Right lobe of liver (tissue), 6 donors: ENCODE results near the gene RAB40A. TPM values are rescaled to one million over a fixed set of nuclear protein-coding genes. Genes with fewer than 3 reads are reported as not detected.
A peak's percentile ranks its signal among the peaks of the same experiment; 100 is the strongest.

Experiments
- ATAC-seq, 4 donors: fragments of 200-7000 bp; cut with Tn5 transposase; one replicate each; pipeline ENCODE4 v1.9.1; 2020; ENCODE audit warnings: mild to moderate bottlenecking in 4 of 4, moderate library complexity in 4 of 4
- DNase-seq, 3 donors: peaks; one replicate each; pipeline ENCODE4 v3.0.0-alpha.2; 2020
- H3K27ac ChIP-seq, 3 donors: fragments of 200-600 bp; one replicate each; pipeline ENCODE4 v1.8.0; 2022
- H3K27me3 ChIP-seq, 2 donors: fragments of 200-600 bp; one replicate each; pipeline ENCODE4 v1.8.0; 2022
- H3K36me3 ChIP-seq, 4 donors: fragments of 200-600 bp; sonication (generic) in 1 of 4; one replicate each; pipeline versions ENCODE4 v1.5.1 to v1.8.0; 2017 to 2022; ENCODE audit warnings: control low read depth in 1 of 4
- H3K4me1 ChIP-seq, 4 donors: fragments of 200-600 bp; sonication (generic) in 1 of 4; one replicate each; pipeline versions ENCODE4 v1.5.1 to v1.8.0; 2017 to 2022; ENCODE audit warnings: control low read depth in 1 of 4
- H3K4me3 ChIP-seq, 3 donors: fragments of 200-600 bp; one replicate each; pipeline ENCODE4 v1.8.0; 2022
- H3K9me3 ChIP-seq, 4 donors: fragments of 200-600 bp; sonication (generic) in 1 of 4; one replicate each; pipeline versions ENCODE4 v1.5.1 to v1.8.0; 2017 to 2022; ENCODE audit warnings: control low read depth in 1 of 4
- POLR2A ChIP-seq: fragments of 450-650 bp; IDR thresholded peaks from one replicate; pipeline ENCODE4 v1.6.1; 2017; ENCODE audit warnings: antibody characterized with exemption, mild to moderate bottlenecking
- WGBS: methylation state at CpG from one replicate; pipeline ENCODE4 v1.1.6; 2018; ENCODE audit warnings: low coverage, low lambda C conversion rate; ENCODE audit not compliant: insufficient coverage; ENCODE audit errors: missing lambda C conversion rate; 5-methylcytosine and 5-hydroxymethylcytosine counted together
- intact Hi-C, 2 donors: fragments of 100-400 bp; cut with DNase I; formaldehyde crosslinking; loops; one replicate each; pipeline versions ENCODE4 v1.11.2 to v1.14.1; 2022
- total RNA-seq, 6 experiments: library from RNA; depleted of rRNA in 2 of 6; stranded (reverse); fragments of >200 nt in 2 of 6; fragmentation: NEBNext Ultra II Directional in 3 of 6; extraction: Animal tissue kit (Norgen Biotek cat#: 25700) in 3 of 6; gene quantifications; one replicate each; pipeline versions ENCODE4 v1.1.0 to v1.2.4, GENCODE V29; 2016 to 2023
- TF ChIP-seq, protein P1 (sequence below), 4 donors: fragments of 200-600 bp in 3 of 4; fragments of 450-650 bp in 1 of 4; IDR thresholded peaks; one replicate each; pipeline versions ENCODE4 v1.5.1 to v1.8.0; 2016 to 2022; ENCODE audit warnings: antibody characterized with exemption in 4 of 4, mild to moderate bottlenecking in 2 of 4
- donor health status: DM: no; HTN: yes; CAD: no.
- donor health status: DM: no; HTN: no; CAD: no.
- donor health status: DM: no; HTN: no; CAD: no.
- donor health status: DM: no; HTN: yes; CAD: no.
- donor health status: DM: no; HTN: yes; CAD: no.

Gene RAB40A
- total RNA-seq, 6 experiments from 2014 or later, result 0.12 to 0.49 (median 0.24) TPM; not detected in 2

DNA sequence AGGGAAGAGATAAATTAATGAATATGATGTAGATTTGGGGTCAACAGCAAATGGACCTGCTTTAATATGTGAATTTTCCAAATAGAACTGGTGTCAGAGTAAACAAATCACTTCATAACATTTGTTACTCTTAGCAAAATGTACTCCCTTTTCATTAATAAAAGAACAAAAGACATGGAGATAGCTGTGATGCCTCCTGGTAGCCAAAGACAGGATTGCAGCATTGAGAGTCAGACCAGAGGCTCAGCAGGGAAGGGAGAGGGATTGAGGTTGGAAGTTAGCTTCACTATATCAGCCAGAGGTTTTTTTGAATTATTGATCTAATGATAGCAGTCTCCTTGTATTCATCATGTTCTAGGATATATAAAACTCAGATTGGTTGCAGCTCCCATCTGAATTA is 17.4 kb upstream of the RAB40A start:
- ATAC-seq (no peak), DNase-seq (no peak)
- intact Hi-C loops, result loop anchor here in 1 of 2 donors (10.0 kb wide), 1 partner anchor 278 kb away; no protein-coding TSS in a partner anchor
- H3K9me3 ChIP-seq, result no peaks in the 10 kb centered on the region
- no peaks in the 10 kb centered on the region for H3K27me3 ChIP-seq
- H3K27ac ChIP-seq, result no peak overlapping the region
- TF ChIP-seq, protein P1, sequence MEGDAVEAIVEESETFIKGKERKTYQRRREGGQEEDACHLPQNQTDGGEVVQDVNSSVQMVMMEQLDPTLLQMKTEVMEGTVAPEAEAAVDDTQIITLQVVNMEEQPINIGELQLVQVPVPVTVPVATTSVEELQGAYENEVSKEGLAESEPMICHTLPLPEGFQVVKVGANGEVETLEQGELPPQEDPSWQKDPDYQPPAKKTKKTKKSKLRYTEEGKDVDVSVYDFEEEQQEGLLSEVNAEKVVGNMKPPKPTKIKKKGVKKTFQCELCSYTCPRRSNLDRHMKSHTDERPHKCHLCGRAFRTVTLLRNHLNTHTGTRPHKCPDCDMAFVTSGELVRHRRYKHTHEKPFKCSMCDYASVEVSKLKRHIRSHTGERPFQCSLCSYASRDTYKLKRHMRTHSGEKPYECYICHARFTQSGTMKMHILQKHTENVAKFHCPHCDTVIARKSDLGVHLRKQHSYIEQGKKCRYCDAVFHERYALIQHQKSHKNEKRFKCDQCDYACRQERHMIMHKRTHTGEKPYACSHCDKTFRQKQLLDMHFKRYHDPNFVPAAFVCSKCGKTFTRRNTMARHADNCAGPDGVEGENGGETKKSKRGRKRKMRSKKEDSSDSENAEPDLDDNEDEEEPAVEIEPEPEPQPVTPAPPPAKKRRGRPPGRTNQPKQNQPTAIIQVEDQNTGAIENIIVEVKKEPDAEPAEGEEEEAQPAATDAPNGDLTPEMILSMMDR (IDR thresholded peaks at IDR 0.05), result no peak
- TF ChIP-seq POLR2A, result no peak
- H3K4me1 ChIP-seq, result no peaks in the 10 kb centered on the region
- H3K36me3 ChIP-seq, result no peaks in the 10 kb centered on the region
- no peak overlapping the region for H3K4me3 ChIP-seq

DNA sequence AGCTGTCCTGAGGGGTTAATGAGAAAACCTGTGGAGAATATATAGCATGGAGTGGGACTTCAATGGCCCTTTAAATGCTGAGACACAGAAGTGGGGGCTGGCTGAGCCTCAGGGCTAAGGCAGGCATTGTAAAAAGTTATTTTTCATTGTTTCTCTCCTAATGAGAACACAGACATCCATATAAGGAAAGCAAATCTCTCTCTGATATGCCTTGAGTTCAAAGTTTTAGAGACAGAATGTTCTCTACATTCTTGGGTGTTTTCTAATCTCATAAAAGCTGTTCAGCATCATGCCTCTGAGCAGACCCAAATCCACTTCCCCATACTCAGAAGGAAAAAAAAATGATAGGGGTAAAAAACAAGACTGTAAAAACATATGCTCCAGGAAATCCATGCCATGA is 16.8 kb upstream of the RAB40A start:
- Histone ChIP-seq H3K9me3 (no peaks in the 10 kb centered on the region), H3K4me1 (no peaks in the 10 kb centered on the region), H3K27ac (no peak overlapping the region), H3K36me3 (no peaks in the 10 kb centered on the region), H3K27me3 (no peaks in the 10 kb centered on the region), H3K4me3 (no peak overlapping the region)
- ATAC-seq (no peak), DNase-seq (no peak)
- intact Hi-C loops, result loop anchor here in 1 of 2 donors (10.0 kb wide), 1 partner anchor 279 kb away; no protein-coding TSS in a partner anchor
- no peak for TF ChIP-seq POLR2A
- TF ChIP-seq, protein P1 (IDR thresholded peaks at IDR 0.05), result no peak

DNA sequence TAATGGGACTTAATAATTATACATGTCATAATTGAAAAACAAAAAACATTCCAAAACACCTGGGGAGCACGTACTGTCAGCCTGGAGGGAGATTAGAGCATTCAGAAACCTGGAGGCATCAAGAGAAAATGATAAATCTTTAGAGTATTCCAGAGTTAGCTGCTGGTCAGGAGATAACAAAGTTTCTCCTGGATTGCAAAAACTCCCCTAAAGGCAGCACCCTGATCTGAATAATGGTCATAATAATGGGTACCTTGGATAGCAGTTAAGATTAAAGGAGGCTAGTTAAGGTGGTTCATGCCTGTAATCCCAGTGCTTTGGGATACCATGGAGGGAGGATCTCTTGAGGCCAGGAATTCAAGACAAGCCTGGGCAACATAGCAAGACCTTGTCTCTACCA is 15.9 kb upstream of the RAB40A start:
- Histone ChIP-seq H3K4me3 (no peak overlapping the region), H3K36me3 (no peaks in the 10 kb centered on the region), H3K27me3 (no peaks in the 10 kb centered on the region), H3K4me1 (no peaks in the 10 kb centered on the region), H3K27ac (no peak overlapping the region), H3K9me3 (no peaks in the 10 kb centered on the region)
- WGBS, result 42% methylated on average over 1 of the region's 1 CpG
- DNase-seq (no peak), ATAC-seq (no peak)
- intact Hi-C loops, result loop anchor here in 1 of 2 donors (10.0 kb wide), 1 partner anchor 280 kb away; no protein-coding TSS in a partner anchor
- TF ChIP-seq POLR2A, result no peak
- TF ChIP-seq, protein P1 (IDR thresholded peaks at IDR 0.05), result no peak

DNA sequence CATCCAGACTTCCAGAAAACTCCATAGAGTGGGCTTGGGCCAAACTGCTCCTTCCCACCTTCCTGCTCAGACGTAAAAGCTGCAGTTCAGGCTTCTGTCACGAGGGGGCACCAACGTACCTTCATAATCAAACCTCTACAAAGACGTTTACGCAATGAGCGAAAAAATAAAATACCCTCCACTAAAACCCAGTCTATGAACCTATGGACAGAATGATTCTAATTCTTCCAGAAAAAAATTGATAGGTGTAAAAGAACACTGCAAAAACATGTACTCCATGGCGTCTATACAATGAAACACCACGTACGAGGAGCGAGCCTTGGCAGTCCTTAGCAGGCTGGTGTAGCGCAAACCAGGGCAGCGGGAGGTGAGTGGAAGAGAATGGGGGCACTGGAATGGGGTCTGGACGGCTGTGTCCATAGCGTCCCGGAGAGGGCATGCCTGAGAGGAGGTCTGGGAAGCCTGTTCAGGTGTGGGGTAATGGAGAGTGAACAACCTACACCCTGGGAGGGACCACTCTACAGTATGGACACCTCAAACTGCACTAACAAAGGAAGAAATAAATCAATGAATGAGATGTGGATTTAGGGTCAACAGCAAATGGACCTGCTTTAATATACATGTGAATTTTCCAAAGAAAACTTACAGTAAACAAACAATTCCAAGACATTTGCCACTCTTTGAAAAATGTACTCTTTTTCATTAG is 14.4 kb upstream of the RAB40A start:
- intact Hi-C loops, result loop anchor here in 1 of 2 donors (10.0 kb wide), 1 partner anchor 281 kb away; no protein-coding TSS in a partner anchor
- no peaks in the 10 kb centered on the region for H3K9me3 ChIP-seq
- no peaks in the 10 kb centered on the region for H3K27me3 ChIP-seq
- TF ChIP-seq, protein P1 (IDR thresholded peaks at IDR 0.05), result peak; percentile 77 to 86 (median 78)
- no peak for TF ChIP-seq POLR2A
- H3K36me3 ChIP-seq, result no peaks in the 10 kb centered on the region
- peak overlapping the region; percentile 2 to 45 (median 35) for H3K4me3 ChIP-seq
- H3K27ac ChIP-seq, result no peak overlapping the region
- ATAC-seq (peak; percentile 85 to 94 (median 94)), DNase-seq (peak; percentile 51 to 67 (median 64))
- no peaks in the 10 kb centered on the region for H3K4me1 ChIP-seq
- 13% methylated on average over 15 of the region's 15 CpGs for WGBS
